Measurements from ENCODE around the gene CST9.

- no peak for TF ChIP-seq GATA3 (IDR thresholded peaks at IDR 0.05; ENCODE audit: low read depth, low read length)
- TF ChIP-seq GATA2 (IDR thresholded peaks at IDR 0.05; ENCODE audit: low read depth, low read length): no peak
Observed at GRCh38 chr20:23626040-23626620, 20.4 kb upstream of the CST9 start.
